Endothelial cell of umbilical vein (primary cell): ENCODE data around the gene LRP1B. TPM values are rescaled to one million over a fixed set of nuclear protein-coding genes. Genes with fewer than 3 reads are reported as not detected.

ENCODE experiments used
- BruUV-seq: library from RNA; stranded (reverse); fragments of 400-500 nt; replicated peaks from 2 replicates; lab custom pipeline; 2021; lab: Mats Ljungman, UMichigan
- CTCF ChIA-PET: fragments of 300-600, 350-600 bp; sonication (Branson Sonifier 250); formaldehyde crosslinking; loops from one replicate; lab custom pipeline; 2021; ENCODE audit warnings: antibody characterized with exemption, inconsistent platforms; lab: Charles Lee
- POLR2A ChIA-PET: fragments of 300-600, 350-600 bp; sonication (Branson Sonifier 250); formaldehyde crosslinking; loops from one replicate; lab custom pipeline; 2021; ENCODE audit warnings: antibody characterized with exemption, inconsistent platforms; lab: Charles Lee
- DNase-seq: peaks from one replicate; pipeline ENCODE4 v3.0.0-alpha.2; 2011; ENCODE audit warnings: low read depth, low spot score
- FAIRE-seq: peaks from 2 replicates; lab custom pipeline; 2011; peaks lifted over from hg19 to GRCh38; lab: Jason Lieb, UNC
- H2AFZ ChIP-seq: 2 replicates; pipeline ENCODE4 v1.6.0; 2012; ENCODE audit warnings: low read depth, low read length, control low read depth, inconsistent platforms
- H3K27ac ChIP-seq: 2 replicates; pipeline ENCODE4 v1.5.1; 2011; ENCODE audit warnings: low read depth, mild to moderate bottlenecking, control low read depth, low read length, moderate library complexity; ENCODE audit not compliant: insufficient read depth
- H3K27me3 ChIP-seq, 2 experiments: 2 replicates each; pipeline versions ENCODE4 v1.6.0 to v1.6.1; 2011; ENCODE audit warnings: low read length in 2 of 2, mixed read lengths in 1 of 2; ENCODE audit not compliant: control insufficient read depth in 2 of 2, insufficient read depth in 2 of 2
- H3K36me3 ChIP-seq, 2 experiments: 2 replicates in 1 of 2; 3 replicates in 1 of 2; pipeline ENCODE4 v1.5.1; 2011; ENCODE audit warnings: low read length in 2 of 2, mild to moderate bottlenecking in 1 of 2, moderate library complexity in 1 of 2; ENCODE audit not compliant: control insufficient read depth in 2 of 2, insufficient read depth in 2 of 2; ENCODE audit errors: extremely low read depth in 1 of 2
- H3K4me1 ChIP-seq: 3 replicates; pipeline ENCODE4 v1.5.1; 2011; ENCODE audit warnings: mild to moderate bottlenecking, low read length; ENCODE audit not compliant: control insufficient read depth, insufficient read depth; ENCODE audit errors: extremely low read depth
- H3K4me2 ChIP-seq: 2 replicates; pipeline ENCODE4 v1.6.1; 2011; ENCODE audit warnings: low read length, control low read depth, mixed read lengths; ENCODE audit not compliant: insufficient read depth
- H3K4me3 ChIP-seq, 3 experiments: fragments of 200-600 bp in 1 of 3; sonication (generic), shearing (Covaris generic) in 1 of 3; replicated peaks in 1 of 3; 2 replicates each; pipeline ENCODE4 v1.5.1; 2011 to 2016; ENCODE audit warnings: control low read depth in 3 of 3, low read length in 3 of 3, mild to moderate bottlenecking in 2 of 3, inconsistent platforms in 1 of 3, low read depth in 1 of 3, moderate library complexity in 1 of 3; ENCODE audit not compliant: insufficient read depth in 1 of 3
- H3K79me2 ChIP-seq: 2 replicates; pipeline ENCODE4 v1.6.0; 2012; ENCODE audit warnings: low read length, inconsistent platforms; ENCODE audit not compliant: control insufficient read depth, insufficient read depth
- H3K9ac ChIP-seq: replicated peaks from 2 replicates; pipeline ENCODE3; 2011; ENCODE audit warnings: low read length, control low read depth; ENCODE audit not compliant: insufficient read depth; ENCODE audit errors: extremely low read depth
- H3K9me1 ChIP-seq: replicated peaks from 3 replicates; pipeline ENCODE4 v1.6.0; 2011; ENCODE audit warnings: mild to moderate bottlenecking, low read length; ENCODE audit not compliant: control insufficient read depth, insufficient read depth; ENCODE audit errors: extremely low read depth
- H3K9me3 ChIP-seq: replicated peaks from 2 replicates; pipeline ENCODE4 v1.5.1; 2012; ENCODE audit warnings: low read length, inconsistent platforms; ENCODE audit not compliant: control insufficient read depth, insufficient read depth
- H4K20me1 ChIP-seq: replicated peaks from 2 replicates; pipeline ENCODE3; 2011; ENCODE audit warnings: mild to moderate bottlenecking, low read length; ENCODE audit not compliant: control insufficient read depth, insufficient read depth; ENCODE audit errors: extremely low read depth
- CTCF ChIP-seq, 2 donors: IDR thresholded peaks; 1 replicate in 1 of 2; 2 replicates in 1 of 2; pipeline ENCODE4 v1.5.1; 2011; ENCODE audit warnings: low read length in 2 of 2, mild to moderate bottlenecking in 2 of 2, moderate library complexity in 2 of 2, control low read depth in 1 of 2, inconsistent platforms in 1 of 2, low read depth in 1 of 2; ENCODE audit not compliant: insufficient read depth in 1 of 2; ENCODE audit errors: extremely low read depth in 1 of 2
- EZH2 ChIP-seq: IDR thresholded peaks from 2 replicates; pipeline ENCODE4 v1.6.1; 2012; ENCODE audit warnings: borderline replicate concordance, low read depth, mild to moderate bottlenecking, moderate library complexity, low read length, inconsistent platforms; ENCODE audit not compliant: severe bottlenecking
- FOS ChIP-seq: IDR thresholded peaks from 2 replicates; pipeline ENCODE4 v1.6.1; 2011; ENCODE audit warnings: mild to moderate bottlenecking, low read length, moderate library complexity, borderline replicate concordance; ENCODE audit not compliant: insufficient read depth
- GATA2 ChIP-seq: IDR thresholded peaks from 2 replicates; pipeline ENCODE4 v1.7.0; 2011; ENCODE audit warnings: low read depth, mild to moderate bottlenecking, moderate library complexity, mixed read lengths, low read length; ENCODE audit not compliant: insufficient read length, insufficient read depth
- JUN ChIP-seq: IDR thresholded peaks from 2 replicates; pipeline ENCODE4 v1.6.1; 2011; ENCODE audit warnings: borderline replicate concordance, low read depth; ENCODE audit not compliant: insufficient read length, insufficient read depth
- MAX ChIP-seq: IDR thresholded peaks from 2 replicates; pipeline ENCODE4 v1.6.1; 2011; ENCODE audit not compliant: insufficient read depth, insufficient read length
- MYC ChIP-seq: IDR thresholded peaks from one replicate; pipeline ENCODE4 v1.6.1; 2011; ENCODE audit warnings: mild to moderate bottlenecking, low read depth, low read length
- POLR2A ChIP-seq: IDR thresholded peaks from 2 replicates; pipeline ENCODE4 v1.6.1; 2012; ENCODE audit warnings: low read depth, mild to moderate bottlenecking, control low read depth, low read length
- POLR2AphosphoS5 ChIP-seq: IDR thresholded peaks from 2 replicates; pipeline ENCODE4 v1.6.1; 2012; ENCODE audit warnings: low read depth, mild to moderate bottlenecking, control low read depth, low read length, moderate library complexity; ENCODE audit not compliant: insufficient read depth
- dilution Hi-C: fragments of 300-500 bp; cut with MboI; formaldehyde crosslinking; loops from one replicate; pipeline ENCODE4 v1.15.0; 2019; ENCODE audit warnings: low sequenced_read_pairs; ENCODE audit not compliant: extremely low pct_ligation_motif_present
- intact Hi-C: fragments of 100-400 bp; cut with micrococcal nuclease; formaldehyde crosslinking; loops from one replicate; pipeline ENCODE4 v1.10.0; 2022
- polyA plus RNA-seq, 4 experiments: library from polyadenylated mRNA; depleted of rRNA in 3 of 4; stranded (reverse) in 3 of 4; unstranded in 1 of 4; fragments of >200 nt; gene quantifications; 2 replicates each; pipeline versions ENCODE4 v1.2.1 to v1.2.3, GENCODE V29; 2011 to 2012; ENCODE audit warnings: missing spikeins in 1 of 4
- total RNA-seq: library from RNA; stranded (reverse); gene quantifications from 2 replicates; pipeline ENCODE4 v1.2.3, GENCODE V29; 2021

Gene LRP1B
- total and polyA plus RNA-seq, 2 donors (not counting 3 experiments of a cell fraction or from before 2014, with no cell fraction given) = 0.03 to 0.07 TPM

GRCh38 chr2:142076317-142076716 is 54.5 kb downstream of the LRP1B start:
- Histone ChIP-seq H3K36me3 (no peaks in the 10 kb centered on the region), H3K9me3 (no peaks in the 10 kb centered on the region), H3K27me3 (no peaks in the 10 kb centered on the region), H4K20me1 (no peaks in the 10 kb centered on the region), H3K27ac (no peak overlapping the region), H3K4me3 (no peak overlapping the region), H3K9me1 (no peaks in the 10 kb centered on the region), H3K4me1 (no peaks in the 10 kb centered on the region), H2AFZ (no peak overlapping the region), H3K4me2 (no peak overlapping the region), H3K79me2 (no peaks in the 10 kb centered on the region), H3K9ac (no peak overlapping the region)
- ChIA-PET POLR2A (no interaction called here), CTCF (no interaction called here)
- no peak for TF ChIP-seq MAX
- TF ChIP-seq GATA2 = no peak
- TF ChIP-seq POLR2AphosphoS5 = no peak
- TF ChIP-seq JUN = no peak
- TF ChIP-seq FOS = no peak
- TF ChIP-seq CTCF (IDR thresholded peaks at IDR 0.05; ENCODE audit: extremely low read depth in 1 of 2, insufficient read depth in 1 of 2, low read depth in 1 of 2, low read length in 2 of 2) = no peak
- no peak for TF ChIP-seq EZH2
- no peak for TF ChIP-seq MYC
- no peak for TF ChIP-seq POLR2A
- no peak for FAIRE-seq
- no TSS peak for BruUV-seq
- intact Hi-C loops (no loop called here), dilution Hi-C loops (no loop called here)
- DNase-seq = no peak
